Common myeloid progenitor, CD34-positive (primary cell): Measurements from ENCODE around the gene WDR72.

Experiments
- CTCF ChIA-PET: fragments of 350-600 bp; sonication (Branson Sonifier 250); formaldehyde crosslinking; loops from one replicate; lab custom pipeline; 2021; ENCODE audit warnings: antibody characterized with exemption; lab: Charles Lee
- POLR2A ChIA-PET: fragments of 350-600 bp; sonication (Branson Sonifier 250); formaldehyde crosslinking; loops from one replicate; lab custom pipeline; 2021; ENCODE audit warnings: antibody characterized with exemption; lab: Charles Lee
- DNase-seq, 3 donors: peaks; one replicate each; pipeline versions ENCODE4 v3.0.0 to v3.0.0-alpha.2; 2013
- H3K27ac ChIP-seq, 2 experiments: 1 replicate in 1 of 2; 2 replicates in 1 of 2; pipeline ENCODE4 v1.7.0; 2013; ENCODE audit warnings: inconsistent platforms in 2 of 2, low read length in 2 of 2, mild to moderate bottlenecking in 2 of 2, low read depth in 1 of 2, moderate library complexity in 1 of 2; ENCODE audit not compliant: severe bottlenecking in 2 of 2, insufficient read depth in 1 of 2, poor library complexity in 1 of 2
- H3K27me3 ChIP-seq, 5 experiments: replicated peaks in 2 of 5; 1 replicate in 3 of 5; 2 replicates in 2 of 5; pipeline versions ENCODE4 v1.6.1 to v1.7.0; 2013; ENCODE audit warnings: low read length in 4 of 5, mild to moderate bottlenecking in 2 of 5, moderate library complexity in 2 of 5, inconsistent platforms in 1 of 5; ENCODE audit not compliant: insufficient read depth in 5 of 5, control insufficient read depth in 4 of 5
- H3K36me3 ChIP-seq, 4 experiments: 1 replicate in 2 of 4; 2 replicates in 2 of 4; pipeline versions ENCODE4 v1.6.1 to v1.7.0; 2013; ENCODE audit warnings: low read length in 3 of 4, control low read depth in 1 of 4, mild to moderate bottlenecking in 1 of 4; ENCODE audit not compliant: control insufficient read depth in 4 of 4, insufficient read depth in 4 of 4
- H3K4me1 ChIP-seq, 4 experiments: 1 replicate in 3 of 4; 2 replicates in 1 of 4; pipeline versions ENCODE4 v1.6.1 to v1.7.1; 2013; ENCODE audit warnings: low read length in 3 of 4, mild to moderate bottlenecking in 3 of 4, control low read depth in 1 of 4, inconsistent platforms in 1 of 4, moderate library complexity in 1 of 4; ENCODE audit not compliant: control insufficient read depth in 4 of 4, insufficient read depth in 4 of 4; ENCODE audit errors: control extremely low read depth in 1 of 4
- H3K4me3 ChIP-seq, 7 experiments: 1 replicate in 4 of 7; 2 replicates in 3 of 7; pipeline versions ENCODE4 v1.5.1 to v1.7.0; 2013; ENCODE audit warnings: mild to moderate bottlenecking in 7 of 7, low read length in 6 of 7, moderate library complexity in 6 of 7, inconsistent platforms in 2 of 7, low read depth in 2 of 7, control low read depth in 1 of 7; ENCODE audit not compliant: insufficient read depth in 4 of 7, control insufficient read depth in 1 of 7; ENCODE audit errors: extremely low read depth in 1 of 7
- H3K9me3 ChIP-seq, 5 experiments: 1 replicate in 4 of 5; 2 replicates in 1 of 5; pipeline versions ENCODE4 v1.6.1 to v1.7.1; 2013; ENCODE audit warnings: low read length in 4 of 5, mild to moderate bottlenecking in 2 of 5, inconsistent platforms in 1 of 5, low read depth in 1 of 5, moderate library complexity in 1 of 5; ENCODE audit not compliant: control insufficient read depth in 4 of 5, insufficient read depth in 2 of 5; ENCODE audit errors: control extremely low read depth in 1 of 5
- WGBS: methylation state at CpG from one replicate; pipeline ENCODE4 v1.1.5; 2013; ENCODE audit not compliant: insufficient coverage; 5-methylcytosine and 5-hydroxymethylcytosine counted together

WDR72 gene

GRCh38 chr15:53681056-53681455 is 78.4 kb downstream of the WDR72 start:
- Histone ChIP-seq H3K27me3 (no peaks in the 10 kb centered on the region), H3K4me3 (no peak overlapping the region), H3K9me3 (peaks cover 0 to 2% (median 0%) of the 10 kb centered on the region in 5 experiments), H3K27ac (no peak overlapping the region), H3K4me1 (no peaks in the 10 kb centered on the region), H3K36me3 (no peaks in the 10 kb centered on the region)
- WGBS, result 60% methylated on average over 1 of the region's 5 CpGs
- POLR2A ChIA-PET, result no interaction called here
- CTCF ChIA-PET, result no interaction called here
- no peak for DNase-seq

- POLR2A ChIA-PET, result no interaction called here
Measured at GRCh38 chr15:53675832-53676231, 83.6 kb downstream of the WDR72 start.

GRCh38 chr15:53671545-53671944 is 87.9 kb downstream of the WDR72 start:
- no peaks in the 10 kb centered on the region for H3K36me3 ChIP-seq
- WGBS, result 84% methylated on average over 4 of the region's 4 CpGs
- H3K9me3 ChIP-seq, result no peaks in the 10 kb centered on the region
- ChIA-PET POLR2A (no interaction called here), CTCF (no interaction called here)
- no peak overlapping the region for H3K4me3 ChIP-seq
- no peak overlapping the region for H3K27ac ChIP-seq
- no peaks in the 10 kb centered on the region for H3K27me3 ChIP-seq
- H3K4me1 ChIP-seq, result no peaks in the 10 kb centered on the region
- DNase-seq, result no peak

More at GRCh38 chr15:53675832-53676231, 83.6 kb downstream of the WDR72 start:
- Histone ChIP-seq H3K27ac (no peak overlapping the region), H3K9me3 (peaks cover 0 to 2% (median 0%) of the 10 kb centered on the region in 5 experiments), H3K4me3 (no peak overlapping the region), H3K4me1 (no peaks in the 10 kb centered on the region), H3K36me3 (no peaks in the 10 kb centered on the region), H3K27me3 (no peaks in the 10 kb centered on the region)
- CTCF ChIA-PET, result no interaction called here
- no peak for DNase-seq

- H3K27me3 ChIP-seq, result no peaks in the 10 kb centered on the region
- no peaks in the 10 kb centered on the region for H3K36me3 ChIP-seq
- CTCF ChIA-PET, result no interaction called here
- H3K9me3 ChIP-seq, result no peaks in the 10 kb centered on the region
- 100% methylated on average over 2 of the region's 3 CpGs for WGBS
- no peaks in the 10 kb centered on the region for H3K4me1 ChIP-seq
- no peak for DNase-seq
- POLR2A ChIA-PET, result no interaction called here
- H3K4me3 ChIP-seq, result no peak overlapping the region
- H3K27ac ChIP-seq, result no peak overlapping the region
Measured at GRCh38 chr15:53670701-53671100, 88.8 kb downstream of the WDR72 start.

- Histone ChIP-seq H3K4me1 (no peaks in the 10 kb centered on the region), H3K27ac (no peak overlapping the region), H3K9me3 (no peaks in the 10 kb centered on the region), H3K36me3 (no peaks in the 10 kb centered on the region), H3K27me3 (no peaks in the 10 kb centered on the region), H3K4me3 (no peak overlapping the region)
- POLR2A ChIA-PET, result no interaction called here
- CTCF ChIA-PET, result no interaction called here
- no CpG with 5 or more reads among the region's 4 CpGs for WGBS
- no peak for DNase-seq
Measured at GRCh38 chr15:53665930-53666329, 93.5 kb downstream of the WDR72 start.

- no peak overlapping the region for H3K4me3 ChIP-seq
- DNase-seq, result peak in 1 of 3 donors; percentile 3
- H3K4me1 ChIP-seq, result no peaks in the 10 kb centered on the region
- no peaks in the 10 kb centered on the region for H3K36me3 ChIP-seq
- H3K27ac ChIP-seq, result no peak overlapping the region
- no peaks in the 10 kb centered on the region for H3K27me3 ChIP-seq
- POLR2A ChIA-PET, result no interaction called here
- no peaks in the 10 kb centered on the region for H3K9me3 ChIP-seq
- 94% methylated on average over 9 of the region's 11 CpGs for WGBS
- CTCF ChIA-PET, result no interaction called here
Measured at GRCh38 chr15:53658827-53659555, 100.5 kb downstream of the WDR72 start.

GRCh38 chr15:53658255-53658654 is 101.2 kb downstream of the WDR72 start:
- H3K4me3 ChIP-seq, result no peak overlapping the region
- no peaks in the 10 kb centered on the region for H3K9me3 ChIP-seq
- WGBS, result no CpG with 5 or more reads among the region's 2 CpGs
- CTCF ChIA-PET, result no interaction called here
- H3K36me3 ChIP-seq, result no peaks in the 10 kb centered on the region
- H3K4me1 ChIP-seq, result no peaks in the 10 kb centered on the region
- H3K27me3 ChIP-seq, result no peaks in the 10 kb centered on the region
- POLR2A ChIA-PET, result no interaction called here
- H3K27ac ChIP-seq, result no peak overlapping the region
- DNase-seq, result peak in 2 of 3 donors; percentile 35 to 56
